Activated T-cell treated with anti-CD3 and anti-CD28 coated beads, Interleukin-2, amount 50 U/mL, for 48 hours (primary cell): ENCODE results near the gene SRPX.

Experiments
- DNase-seq, 2 experiments: peaks; one replicate each; pipeline ENCODE4 v3.0.0-alpha.2; 2020

Gene SRPX, protein sequence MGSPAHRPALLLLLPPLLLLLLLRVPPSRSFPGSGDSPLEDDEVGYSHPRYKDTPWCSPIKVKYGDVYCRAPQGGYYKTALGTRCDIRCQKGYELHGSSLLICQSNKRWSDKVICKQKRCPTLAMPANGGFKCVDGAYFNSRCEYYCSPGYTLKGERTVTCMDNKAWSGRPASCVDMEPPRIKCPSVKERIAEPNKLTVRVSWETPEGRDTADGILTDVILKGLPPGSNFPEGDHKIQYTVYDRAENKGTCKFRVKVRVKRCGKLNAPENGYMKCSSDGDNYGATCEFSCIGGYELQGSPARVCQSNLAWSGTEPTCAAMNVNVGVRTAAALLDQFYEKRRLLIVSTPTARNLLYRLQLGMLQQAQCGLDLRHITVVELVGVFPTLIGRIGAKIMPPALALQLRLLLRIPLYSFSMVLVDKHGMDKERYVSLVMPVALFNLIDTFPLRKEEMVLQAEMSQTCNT

DNA sequence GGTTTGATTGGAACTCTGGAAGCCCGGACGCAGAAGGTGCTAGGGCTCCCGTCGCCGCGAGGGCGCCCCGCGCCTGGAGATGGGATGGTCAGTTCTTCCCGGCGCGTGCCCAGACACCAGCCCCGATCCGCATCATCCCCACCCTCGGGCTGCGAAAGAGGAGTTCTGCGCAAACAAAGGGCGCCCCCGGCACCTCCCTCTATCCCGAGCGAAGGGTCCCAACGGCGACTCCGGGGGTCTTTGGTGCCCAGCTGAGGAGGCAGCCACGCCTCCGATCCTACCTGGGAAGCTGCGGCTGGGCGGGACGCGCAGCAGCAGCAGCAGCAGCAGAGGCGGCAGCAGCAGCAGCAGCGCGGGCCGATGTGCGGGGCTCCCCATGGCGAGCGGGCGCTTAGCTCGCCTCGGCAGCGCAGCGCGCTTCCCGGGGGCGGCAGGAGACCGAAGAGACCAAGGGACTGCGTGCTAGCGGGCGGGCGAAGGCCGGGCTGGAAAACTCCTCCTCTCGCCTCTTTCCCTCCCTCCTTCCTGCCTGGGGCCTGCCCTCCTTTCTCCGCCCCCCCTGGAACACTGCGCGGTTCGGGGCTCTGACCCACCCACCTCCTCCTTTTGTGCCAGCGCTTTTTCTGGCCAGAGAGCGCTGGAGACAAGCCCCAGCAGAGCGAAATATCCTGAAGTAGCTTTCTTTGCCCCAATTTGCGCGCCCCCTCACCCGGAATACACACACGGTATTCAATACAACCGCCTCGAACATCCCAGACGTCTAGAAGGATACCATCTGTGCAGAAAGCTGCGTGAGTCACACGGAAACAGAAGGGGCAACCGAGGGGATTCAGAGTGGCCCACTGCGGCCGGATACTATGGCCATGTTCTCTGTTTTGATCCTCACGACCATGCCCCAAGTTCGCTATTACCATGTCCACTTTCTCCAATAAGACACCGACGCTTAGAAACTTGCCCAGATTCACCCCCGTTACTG, at the start of gene SRPX:
TSS of gene SRPX (minus strand) at position 457 of the 976 bp plus-strand sequence. CDS start at position 378, 79 bp downstream.
- no peak for DNase-seq

DNA sequence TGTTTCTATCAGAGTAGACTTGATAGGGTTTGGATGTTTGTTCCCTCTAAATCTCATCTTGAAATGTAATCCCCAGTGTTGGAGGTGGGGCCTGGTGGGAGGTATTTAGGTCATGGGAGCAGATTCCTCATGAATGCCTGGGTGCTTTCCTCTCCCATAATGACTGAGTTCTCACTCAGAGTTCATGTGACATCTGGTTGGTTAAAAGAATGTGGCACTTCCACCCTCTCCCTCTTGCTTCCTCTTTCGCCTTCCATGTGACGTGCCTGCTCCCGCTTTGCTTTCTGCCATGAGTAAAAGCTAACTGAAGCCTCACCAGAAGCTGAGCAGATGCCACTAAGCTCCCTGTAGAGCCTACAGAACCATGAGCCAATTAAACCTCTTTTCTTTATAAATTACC, 47.3 kb upstream of the SRPX start:
- no peak for DNase-seq

DNA sequence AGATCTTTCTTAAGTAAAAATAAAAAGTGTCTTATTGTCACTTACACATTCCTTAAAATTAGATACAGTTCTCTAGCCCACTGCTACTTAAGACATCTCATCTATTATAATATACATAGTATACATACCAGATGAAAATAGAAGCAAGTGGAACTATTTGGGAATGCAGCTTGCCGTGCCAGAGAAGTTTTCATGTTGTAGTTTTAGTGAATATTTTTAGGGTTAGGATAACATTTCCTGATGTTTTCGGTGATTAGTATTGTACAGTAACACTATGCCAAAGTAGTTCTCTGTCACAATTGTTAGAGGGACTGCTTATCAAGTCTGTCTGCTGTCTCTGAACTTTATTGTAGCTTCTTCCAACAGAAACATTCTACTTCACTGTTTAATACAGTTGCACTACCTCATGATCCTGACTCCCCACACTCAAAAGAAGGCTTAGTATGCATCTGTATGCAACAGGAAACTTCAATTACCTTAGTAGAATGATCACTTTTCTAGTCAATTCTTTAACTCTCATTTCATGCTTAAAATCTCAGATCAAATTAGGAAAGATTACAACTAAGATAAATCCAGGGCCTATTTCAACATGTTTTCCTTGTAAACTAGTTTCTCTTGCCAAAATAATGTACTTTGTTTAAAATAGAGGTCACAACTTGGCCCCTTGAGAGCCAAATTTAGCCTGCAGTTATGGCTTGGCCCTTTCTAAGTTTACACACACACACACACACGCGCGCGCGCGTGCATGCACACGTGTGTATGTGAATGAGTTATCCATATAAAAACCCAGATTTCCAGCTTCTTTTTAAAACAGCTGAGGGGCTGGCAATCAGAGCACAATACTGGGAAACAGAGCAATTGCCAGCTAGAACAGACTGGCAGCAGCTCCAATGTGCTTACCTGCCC, 42.3 kb upstream of the SRPX start:
- DNase-seq: no peak

DNA sequence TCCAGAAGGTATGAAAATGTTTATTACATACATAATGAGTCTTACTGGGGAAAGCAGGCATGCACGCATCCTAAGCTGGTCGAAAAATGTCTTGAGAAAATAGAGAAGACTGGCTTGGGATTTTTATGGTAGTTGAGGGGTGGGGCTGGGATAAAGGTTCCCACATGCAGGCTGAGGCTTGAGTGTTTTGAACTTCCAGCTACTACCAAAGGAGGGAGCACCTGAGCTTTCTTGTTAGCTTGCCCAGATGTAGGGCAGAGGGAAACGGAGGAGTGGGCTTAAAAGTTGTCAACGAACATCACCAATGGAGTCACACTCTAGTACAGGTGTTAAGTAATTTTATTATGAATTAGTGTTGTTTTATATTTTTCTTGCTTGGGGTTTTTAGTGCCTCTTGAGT, 39.6 kb upstream of the SRPX start:
- DNase-seq: no peak

DNA sequence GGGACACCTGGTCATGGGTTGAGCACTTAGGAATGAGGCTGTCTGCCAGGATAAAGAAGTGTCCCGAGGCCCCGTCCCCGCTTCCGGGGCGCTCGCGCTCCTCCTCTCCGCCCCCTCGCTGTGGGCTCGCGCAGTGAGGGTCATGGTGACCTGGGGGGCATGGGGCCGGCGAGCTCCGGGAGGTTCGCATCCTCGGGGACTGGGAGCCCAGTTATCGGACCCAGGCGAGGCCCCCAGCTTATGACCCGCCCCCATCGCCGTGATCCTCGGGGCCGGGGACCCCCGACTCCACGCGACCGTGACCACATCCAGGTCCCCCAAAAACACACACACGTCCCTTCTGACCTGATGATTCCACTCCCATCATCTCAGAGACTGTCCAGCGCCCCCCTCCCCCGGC, 35.3 kb upstream of the SRPX start:
- no peak for DNase-seq

DNA sequence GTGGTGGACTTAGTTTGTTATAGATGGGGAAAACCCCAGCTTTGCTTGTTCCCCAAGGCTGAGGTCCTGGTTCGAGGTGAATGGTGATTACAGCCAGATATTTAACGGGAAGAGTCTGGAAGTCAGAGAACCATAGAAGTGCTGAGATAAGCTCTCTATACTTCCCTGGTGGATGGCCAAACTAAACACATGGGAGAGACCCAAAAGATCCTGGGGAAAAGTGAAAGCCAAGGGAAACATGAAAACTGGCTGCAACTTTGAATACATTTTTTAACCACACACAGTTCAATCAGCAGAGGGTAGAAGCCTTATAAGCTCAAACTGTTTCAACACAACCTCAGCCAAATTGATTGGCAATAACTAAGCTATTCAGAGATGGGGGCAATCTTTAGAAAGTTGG, 29.3 kb upstream of the SRPX start:
- DNase-seq: no peak

DNA sequence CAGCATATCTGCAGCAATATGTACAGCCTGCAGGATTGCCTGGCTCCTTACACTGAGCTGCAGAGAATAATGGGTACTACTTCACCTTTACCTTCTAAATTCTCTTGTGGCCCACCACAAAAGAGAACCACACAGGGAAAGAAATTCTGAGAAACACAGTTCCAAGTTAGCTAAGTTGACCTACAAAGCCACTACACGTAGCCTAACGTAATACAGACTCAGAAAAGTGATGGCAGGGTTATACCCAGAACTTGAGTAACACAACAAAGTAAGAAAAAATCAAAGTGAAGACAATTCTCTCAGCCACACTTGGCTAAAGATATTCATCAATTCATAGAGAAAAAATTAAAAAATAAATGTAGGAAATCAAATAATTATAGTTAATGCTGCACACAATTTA, 26.4 kb upstream of the SRPX start:
- no peak for DNase-seq

DNA sequence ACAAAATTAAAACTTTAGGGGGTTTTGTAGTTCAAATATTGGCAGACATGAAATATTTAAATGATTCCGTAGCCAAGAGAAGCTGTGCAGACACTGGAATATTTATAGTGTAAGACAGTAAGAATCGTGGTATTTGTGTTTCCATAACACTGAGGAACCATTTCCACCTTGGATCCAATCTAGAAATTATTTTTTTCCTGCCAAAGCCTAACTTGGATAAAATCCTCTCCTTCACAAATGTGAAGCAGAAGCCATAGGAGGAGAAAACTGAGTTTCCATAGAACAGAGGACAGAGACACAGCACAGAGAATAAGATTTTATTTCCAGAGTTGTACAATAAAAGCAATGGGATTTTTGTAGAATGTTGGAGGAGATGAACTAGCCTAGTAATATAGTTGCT, 19.9 kb upstream of the SRPX start:
- DNase-seq: no peak

DNA sequence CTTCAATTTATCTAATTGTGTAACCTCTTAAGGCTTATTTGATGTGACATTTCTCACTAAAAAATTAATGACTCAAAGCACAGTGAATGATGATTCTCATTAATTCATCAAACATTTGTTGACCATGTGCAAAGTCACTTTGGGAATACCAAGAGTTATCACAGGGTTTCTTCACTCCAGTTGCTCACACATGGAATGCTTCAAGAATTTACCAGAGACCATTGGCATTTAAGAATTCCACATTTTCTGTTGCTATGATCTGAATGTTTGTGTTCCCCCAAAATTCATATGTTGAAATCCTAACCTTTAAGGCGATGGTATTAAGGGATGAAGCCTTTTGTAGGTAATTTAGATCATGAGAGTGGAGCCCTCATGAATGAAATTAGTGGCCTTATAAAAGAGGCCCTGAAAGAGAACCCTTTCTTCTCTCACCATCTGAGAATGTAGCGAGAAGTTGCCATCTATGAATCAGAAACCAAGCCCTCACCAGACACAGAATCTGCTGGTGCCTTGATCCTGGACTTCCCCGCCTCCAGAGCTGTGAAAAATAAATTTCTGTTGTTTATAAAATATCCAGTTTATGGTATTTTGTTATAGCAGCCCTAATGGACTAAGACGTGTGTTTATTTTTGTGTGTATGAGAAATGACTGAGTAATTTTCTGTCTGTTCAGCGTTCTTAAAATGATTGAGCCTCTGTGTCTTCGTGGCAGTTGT, 16.4 kb upstream of the SRPX start:
- DNase-seq: no peak

DNA sequence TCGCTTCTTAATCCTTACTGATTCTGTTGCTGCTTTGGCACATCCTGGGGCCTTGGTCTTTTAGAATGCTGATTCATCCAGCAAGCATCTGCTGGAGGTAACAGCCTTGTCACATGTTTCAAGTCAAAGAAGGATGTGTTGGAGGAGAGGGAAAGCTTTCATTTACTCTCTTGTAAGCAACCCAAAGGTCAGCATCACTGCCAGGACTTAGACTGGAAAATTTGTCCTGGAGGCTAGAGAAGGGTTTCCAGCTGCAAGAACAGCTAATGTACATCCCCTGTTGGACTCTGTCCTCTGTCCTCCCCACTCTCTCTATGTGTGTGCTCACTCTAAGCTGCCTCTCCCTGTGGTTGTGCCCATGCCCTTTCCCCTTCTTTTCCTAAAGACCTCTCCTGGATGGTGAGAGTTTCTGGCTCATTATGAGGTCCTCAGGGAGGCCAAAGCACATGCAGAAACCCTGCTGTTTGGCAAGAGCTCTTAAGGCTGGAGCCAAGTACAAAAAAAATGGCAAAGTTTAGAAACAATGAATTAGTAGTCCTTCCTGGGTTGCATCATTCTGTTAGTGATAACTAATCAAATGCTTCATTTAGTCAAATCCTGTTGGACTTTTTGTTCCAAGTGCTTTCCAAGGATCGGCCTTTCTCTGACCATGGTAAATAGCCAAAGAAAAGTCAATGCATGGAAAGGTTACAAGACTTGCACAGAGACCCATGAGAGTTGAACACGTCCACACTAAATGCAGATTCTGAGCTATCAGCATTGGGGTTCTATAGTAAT, 13.4 kb upstream of the SRPX start:
- DNase-seq: no peak

DNA sequence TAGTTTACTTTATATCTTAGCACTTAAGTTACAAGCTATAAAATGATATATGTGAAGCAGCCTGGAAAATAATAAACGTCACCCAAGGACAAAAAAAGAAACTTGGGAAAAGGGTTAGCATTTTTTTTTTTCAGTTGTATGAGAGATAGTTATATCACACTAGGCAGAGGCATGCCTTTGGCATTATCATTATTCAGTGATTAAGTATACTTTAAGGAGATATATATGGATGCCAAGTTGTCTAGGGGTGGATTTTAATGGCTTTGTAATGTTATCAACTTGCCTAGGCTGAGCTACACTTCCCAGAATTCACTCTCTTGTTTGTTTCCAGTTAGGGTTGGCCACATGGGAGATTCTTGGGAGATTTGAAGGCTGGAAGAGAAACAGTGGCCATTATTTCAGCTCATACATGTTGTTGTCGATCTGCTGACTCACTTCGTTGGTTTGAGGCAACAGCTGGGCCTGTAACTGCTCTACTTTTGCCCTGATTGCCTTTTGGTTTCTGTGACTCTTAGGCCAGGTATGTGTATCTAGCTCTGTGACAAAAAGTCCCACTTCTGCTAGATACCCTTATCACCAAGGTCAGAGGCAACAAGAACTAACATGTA, 11.5 kb upstream of the SRPX start:
- no peak for DNase-seq

DNA sequence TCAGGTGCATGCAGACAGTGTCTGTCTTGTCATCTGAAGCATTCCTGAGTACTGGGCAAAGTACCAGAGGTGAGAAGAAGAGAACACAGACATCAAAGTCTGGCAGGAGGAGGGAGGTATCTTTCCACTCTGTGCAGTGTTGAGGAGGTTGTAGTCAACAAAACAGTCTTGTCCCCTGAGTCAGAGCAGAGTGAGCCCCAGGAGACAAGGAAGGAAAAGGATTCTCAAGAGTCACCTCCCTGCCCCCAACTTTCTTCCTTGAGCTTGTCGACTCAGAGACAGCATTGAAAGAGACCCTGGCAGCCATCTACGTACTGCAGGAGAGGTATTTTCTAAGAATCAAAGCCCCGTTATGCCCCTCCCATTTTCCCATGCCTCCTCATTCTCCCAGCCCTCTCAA, 4.4 kb upstream of the SRPX start:
- DNase-seq: no peak

DNA sequence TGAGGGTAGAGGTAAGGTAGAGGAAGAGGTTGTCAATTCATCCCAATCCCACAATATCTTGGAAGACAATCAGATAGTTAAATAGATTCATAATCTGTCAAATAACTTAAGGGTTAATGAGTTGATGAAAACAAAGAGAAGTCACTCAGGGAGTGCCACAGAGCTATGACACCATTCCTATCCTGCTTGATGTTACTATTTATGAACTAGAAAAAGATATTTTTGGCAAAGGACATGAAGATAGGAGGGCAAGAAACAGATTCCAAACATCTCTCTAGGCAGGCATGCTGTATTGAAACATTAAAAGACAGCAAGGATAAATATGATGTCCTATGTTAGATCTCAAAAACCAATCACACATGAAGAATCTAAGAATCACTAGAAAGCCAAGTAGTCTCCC, 3.5 kb upstream of the SRPX start:
- no peak for DNase-seq

DNA sequence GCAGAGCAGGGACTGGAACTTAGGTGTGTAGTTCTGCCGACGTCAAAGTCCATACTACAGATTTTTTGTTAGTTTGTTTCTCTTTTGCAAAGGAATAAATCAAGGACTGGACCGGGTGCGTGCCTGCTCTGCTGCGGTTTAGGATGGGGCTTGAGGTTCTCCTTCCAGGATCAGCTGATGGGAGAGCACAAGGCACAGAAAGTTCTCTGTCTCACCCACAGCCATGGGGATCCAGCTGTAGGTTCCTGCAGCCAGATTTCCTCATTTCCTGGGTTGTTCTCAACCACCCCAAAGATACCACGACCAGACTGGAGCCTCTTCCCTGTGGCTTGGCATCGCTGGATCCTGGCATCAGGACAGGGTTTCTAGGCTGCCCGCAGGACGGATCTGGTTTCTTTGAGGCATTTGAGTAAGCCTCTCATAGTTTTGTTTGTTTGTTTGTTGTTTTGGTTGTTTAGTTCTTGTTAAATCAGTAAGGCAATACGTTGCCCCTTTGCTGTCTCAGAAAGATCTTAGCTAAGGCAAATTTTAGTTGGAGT, 789 bp upstream of the SRPX start:
- no peak for DNase-seq

DNA sequence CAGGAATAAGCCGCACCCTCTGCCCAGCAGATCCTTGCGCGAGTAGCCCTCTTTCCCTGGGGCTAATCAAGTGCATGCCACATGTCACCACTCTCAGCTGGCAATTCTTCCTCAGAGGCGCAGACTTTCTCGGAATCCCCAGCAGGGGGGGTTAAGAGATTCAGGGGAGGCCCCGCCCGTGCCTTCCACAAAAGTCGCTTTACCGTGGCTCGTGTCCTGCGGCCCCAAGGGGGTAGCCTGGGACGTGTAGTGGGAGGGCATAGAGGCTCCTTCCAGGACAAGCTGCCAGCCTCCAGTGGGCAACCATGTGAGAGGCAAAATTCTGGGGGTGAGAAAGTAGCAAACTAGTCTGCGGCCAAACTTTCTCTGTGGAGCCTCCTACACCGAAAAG, 652 bp downstream of the SRPX start:
- DNase-seq: peak; percentile 39 to 40

DNA sequence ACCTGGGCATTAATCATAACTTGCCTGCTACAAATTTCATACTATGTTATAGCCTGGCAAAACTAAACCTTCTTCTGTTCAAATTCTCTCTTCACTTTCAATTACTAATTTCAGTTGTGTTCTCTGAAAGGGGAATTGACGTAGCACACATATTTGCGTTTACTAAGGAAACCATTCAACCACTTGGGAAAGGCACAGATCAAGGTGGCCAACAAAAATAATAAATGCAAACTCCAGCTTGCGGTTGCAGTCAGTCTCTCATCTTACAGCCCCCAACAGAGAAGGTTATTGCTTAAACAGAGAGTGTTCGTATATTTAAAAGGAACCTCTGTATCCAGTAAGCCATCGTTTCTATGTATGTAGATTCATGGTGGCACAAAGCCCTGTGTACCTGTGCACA, 4.0 kb downstream of the SRPX start:
- DNase-seq: no peak

DNA sequence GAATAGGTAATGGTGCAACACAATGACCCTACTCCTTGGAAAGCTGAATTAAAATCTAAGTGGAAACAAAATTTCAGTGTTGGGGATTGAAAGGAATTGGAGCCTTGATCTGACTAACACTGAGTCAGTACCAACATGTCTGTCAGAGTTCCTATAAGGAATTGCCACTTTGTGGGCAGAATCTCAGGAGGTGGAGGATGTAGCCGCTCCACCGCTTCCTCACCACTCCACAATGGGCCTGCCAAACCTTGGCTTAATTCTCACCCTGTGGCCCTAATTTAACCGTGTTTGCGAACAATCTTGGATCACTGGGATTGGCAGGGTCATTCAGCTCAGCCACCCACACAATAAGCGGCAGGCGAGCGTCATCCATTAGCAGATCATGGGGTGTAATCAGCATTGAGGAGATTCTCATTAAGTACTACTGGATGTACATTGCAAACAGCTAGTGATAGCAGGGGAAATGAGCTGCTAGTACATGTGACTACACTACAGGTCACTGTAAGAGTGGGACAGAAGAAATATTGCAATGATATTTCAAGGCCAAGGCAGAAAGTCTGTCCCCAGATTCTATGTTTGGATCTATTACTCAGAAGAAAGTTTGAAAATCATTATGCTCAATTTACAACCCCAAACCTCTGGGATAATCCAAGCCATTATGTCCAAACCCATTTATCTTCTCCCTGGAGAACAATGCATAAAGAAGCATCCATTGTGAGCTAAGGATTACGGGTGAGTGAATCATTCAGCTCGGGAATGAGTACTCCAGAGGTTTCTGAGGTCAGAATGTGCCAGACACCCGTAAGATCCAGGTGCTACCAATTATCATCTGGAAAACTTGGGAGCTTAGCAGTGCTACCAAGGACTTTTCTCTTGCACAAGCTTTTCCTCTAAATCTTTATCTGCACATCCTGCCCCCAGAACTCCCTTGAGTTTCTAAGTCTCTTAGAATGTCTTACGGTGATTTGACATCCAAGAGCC, 5.8 kb downstream of the SRPX start:
- no peak for DNase-seq

DNA sequence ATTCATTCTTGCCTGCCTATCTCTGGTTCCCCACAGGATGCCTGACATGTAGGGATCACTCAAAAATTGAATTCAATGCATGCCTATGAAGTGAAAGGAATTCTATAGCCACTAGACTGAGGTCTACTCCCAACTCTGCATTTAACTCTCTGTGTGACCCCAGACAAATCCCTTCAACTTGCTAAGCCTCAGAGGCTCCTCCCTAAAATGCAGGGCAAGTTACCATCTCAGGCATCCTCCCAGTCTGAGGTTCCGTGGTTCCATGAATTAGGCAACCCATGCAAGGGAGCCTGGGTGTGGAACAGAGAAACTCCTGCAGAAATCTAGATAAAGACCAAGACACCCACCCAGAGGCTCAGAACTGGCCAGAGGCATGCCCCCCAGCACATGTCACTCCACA, 6.6 kb downstream of the SRPX start:
- DNase-seq: no peak
